Gastrocnemius medialis (tissue), 4 donors: ENCODE results near the gene ATG2A. TPM values are rescaled to one million over a fixed set of nuclear protein-coding genes. Genes with fewer than 3 reads are reported as not detected.
A peak's percentile ranks its signal among the peaks of the same experiment; 100 is the strongest.

Experiments used
- ATAC-seq, 2 donors: fragments of 150-250 bp; one replicate each; pipeline ENCODE4 v1.9.1; 2016
- DNase-seq, 2 donors: peaks; one replicate each; pipeline ENCODE4 v3.0.0-alpha.2; 2019
- H3K27ac ChIP-seq, 4 donors: fragments of 200-600 bp; sonication (generic); 1 replicate in 1 of 4; 2 replicates in 3 of 4; pipeline ENCODE4 v1.5.1; 2016 to 2018; ENCODE audit warnings: mild to moderate bottlenecking in 2 of 4, moderate library complexity in 1 of 4
- H3K27me3 ChIP-seq, 3 donors: fragments of 200-600 bp; sonication (generic) in 2 of 3; 1 replicate in 1 of 3; 2 replicates in 2 of 3; pipeline versions ENCODE4 v1.5.1 to v1.6.0; 2016 to 2019; ENCODE audit warnings: mild to moderate bottlenecking in 1 of 3, moderate library complexity in 1 of 3
- H3K36me3 ChIP-seq, 2 donors: fragments of 200-600 bp; sonication (generic) in 1 of 2; one replicate each; pipeline ENCODE4 v1.5.1; 2017 to 2018
- H3K4me1 ChIP-seq, 2 donors: fragments of 200-600 bp; sonication (generic) in 1 of 2; one replicate each; pipeline ENCODE4 v1.5.1; 2016 to 2017; ENCODE audit warnings: mild to moderate bottlenecking in 2 of 2
- H3K4me3 ChIP-seq, 4 donors: fragments of 200-600 bp; sonication (generic) in 3 of 4; 1 replicate in 1 of 4; 2 replicates in 3 of 4; pipeline ENCODE4 v1.5.1; 2016 to 2019; ENCODE audit warnings: mild to moderate bottlenecking in 2 of 4
- H3K9me3 ChIP-seq, 3 donors: fragments of 200-600 bp; sonication (generic) in 2 of 3; 1 replicate in 1 of 3; 2 replicates in 2 of 3; pipeline ENCODE4 v1.5.1; 2016 to 2019
- POLR2A ChIP-seq, 2 donors: fragments of 450-650 bp; IDR thresholded peaks; one replicate each; pipeline ENCODE4 v1.6.1; 2017; ENCODE audit warnings: antibody characterized with exemption in 2 of 2, mild to moderate bottlenecking in 2 of 2, moderate library complexity in 2 of 2
- in situ Hi-C, 4 donors: fragments of 200-750 bp; cut with MboI; loops; one replicate each; pipeline versions ENCODE4 v1.15.0 to v1.8.0; 2017; ENCODE audit warnings: low sequenced_read_pairs in 4 of 4
- intact Hi-C: fragments of 100-400 bp; cut with DNase I; formaldehyde crosslinking; loops from one replicate; pipeline ENCODE4 v1.15.1; 2023; ENCODE audit warnings: low total_unique reads
- total RNA-seq, 4 donors: library from RNA; depleted of rRNA; stranded (reverse); fragments of >200 nt; gene quantifications; one replicate each; pipeline versions ENCODE4 v1.1.0 to v1.2.3, GENCODE V29; 2016
- TF ChIP-seq, protein P1 (sequence below), 5 experiments: fragments of 450-650 bp in 3 of 5; fragments of 200-600 bp in 2 of 5; sonication (generic) in 2 of 5; IDR thresholded peaks in 4 of 5; conservative IDR thresholded peaks in 1 of 5; 1 replicate in 4 of 5; 2 replicates in 1 of 5; pipeline ENCODE4 v1.5.1; 2016 to 2019; ENCODE audit warnings: antibody characterized with exemption in 5 of 5, mild to moderate bottlenecking in 3 of 5, moderate library complexity in 3 of 5

Gene ATG2A
- total RNA-seq, 4 donors from 2014 or later, result 10.7 to 97.5 (median 37.9) TPM

DNA sequence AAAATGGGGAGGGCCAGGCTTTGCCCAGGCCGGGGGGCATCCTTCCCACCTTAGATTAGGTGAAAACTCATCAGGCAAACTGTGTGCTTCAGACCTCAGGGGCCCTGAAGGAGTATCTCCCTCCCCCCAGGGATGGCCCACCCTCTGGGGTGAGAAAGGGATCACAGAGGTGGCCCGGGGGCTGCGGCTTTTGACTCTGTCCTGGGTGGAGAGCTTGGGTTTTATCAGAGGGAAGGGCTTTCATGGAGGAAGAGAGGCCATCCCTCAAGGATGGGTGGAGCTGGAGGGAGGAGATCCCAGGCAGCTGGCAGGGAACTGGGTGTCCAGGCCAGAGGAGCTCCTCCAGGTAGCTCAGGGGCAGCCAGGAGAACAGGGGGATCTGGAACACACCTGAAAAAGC is 4.4 kb upstream of the ATG2A start:
- in situ Hi-C loops, result loop anchor here in 1 of 4 donors (10.0 kb wide), 1 partner anchor 103 kb away; the partner anchor contains the start of gene SNX15
- no peak overlapping the region for H3K27ac ChIP-seq
- H3K36me3 ChIP-seq, result peaks cover 0 to 3% of the 10 kb centered on the region in 2 donors
- DNase-seq, result no peak
- no peaks in the 10 kb centered on the region for H3K9me3 ChIP-seq
- H3K4me3 ChIP-seq, result no peak overlapping the region
- intact Hi-C loops, result no loop called here
- no peak for TF ChIP-seq POLR2A (IDR thresholded peaks at IDR 0.05)
- TF ChIP-seq, protein P1, sequence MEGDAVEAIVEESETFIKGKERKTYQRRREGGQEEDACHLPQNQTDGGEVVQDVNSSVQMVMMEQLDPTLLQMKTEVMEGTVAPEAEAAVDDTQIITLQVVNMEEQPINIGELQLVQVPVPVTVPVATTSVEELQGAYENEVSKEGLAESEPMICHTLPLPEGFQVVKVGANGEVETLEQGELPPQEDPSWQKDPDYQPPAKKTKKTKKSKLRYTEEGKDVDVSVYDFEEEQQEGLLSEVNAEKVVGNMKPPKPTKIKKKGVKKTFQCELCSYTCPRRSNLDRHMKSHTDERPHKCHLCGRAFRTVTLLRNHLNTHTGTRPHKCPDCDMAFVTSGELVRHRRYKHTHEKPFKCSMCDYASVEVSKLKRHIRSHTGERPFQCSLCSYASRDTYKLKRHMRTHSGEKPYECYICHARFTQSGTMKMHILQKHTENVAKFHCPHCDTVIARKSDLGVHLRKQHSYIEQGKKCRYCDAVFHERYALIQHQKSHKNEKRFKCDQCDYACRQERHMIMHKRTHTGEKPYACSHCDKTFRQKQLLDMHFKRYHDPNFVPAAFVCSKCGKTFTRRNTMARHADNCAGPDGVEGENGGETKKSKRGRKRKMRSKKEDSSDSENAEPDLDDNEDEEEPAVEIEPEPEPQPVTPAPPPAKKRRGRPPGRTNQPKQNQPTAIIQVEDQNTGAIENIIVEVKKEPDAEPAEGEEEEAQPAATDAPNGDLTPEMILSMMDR (IDR thresholded peaks at IDR 0.05 in 4 of 5, conservative IDR thresholded peaks at IDR 0.05 in 1 of 5), result no peak
- ATAC-seq, result no peak
- no peaks in the 10 kb centered on the region for H3K27me3 ChIP-seq
- H3K4me1 ChIP-seq, result peaks cover 33 to 37% of the 10 kb centered on the region in 2 donors

DNA sequence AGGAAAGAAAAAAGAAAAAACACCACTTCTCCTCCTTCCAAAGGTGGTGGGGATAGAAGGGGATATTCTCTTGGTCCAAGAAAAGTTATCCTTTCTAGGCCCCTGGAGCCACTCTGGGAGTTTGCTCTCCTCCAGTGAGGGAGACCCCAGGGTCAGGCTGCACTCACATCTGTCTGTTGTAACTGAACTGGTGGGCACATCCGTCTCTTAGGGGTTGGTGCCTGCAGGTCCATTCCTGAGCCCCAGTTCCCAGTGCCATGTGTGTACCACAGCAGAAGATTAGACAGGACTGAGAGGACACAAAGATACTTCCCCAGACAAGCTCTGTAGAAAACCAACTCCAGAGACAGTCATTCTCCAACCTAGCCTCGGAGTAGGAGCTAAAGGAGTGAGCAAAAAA is 3.1 kb upstream of the ATG2A start:
- intact Hi-C loops (no loop called here), in situ Hi-C loops (loop anchor here in 1 of 4 donors (10.0 kb wide), 1 partner anchor 105 kb away; the partner anchor contains the start of gene SNX15)
- H3K4me1 ChIP-seq, result peaks cover 32 to 38% of the 10 kb centered on the region in 2 donors
- H3K9me3 ChIP-seq, result no peaks in the 10 kb centered on the region
- H3K36me3 ChIP-seq, result no peaks in the 10 kb centered on the region
- TF ChIP-seq, protein P1 (IDR thresholded peaks at IDR 0.05 in 4 of 5, conservative IDR thresholded peaks at IDR 0.05 in 1 of 5), result no peak
- TF ChIP-seq POLR2A (IDR thresholded peaks at IDR 0.05), result no peak
- H3K27ac ChIP-seq, result peak overlapping the region in 2 of 4 donors; percentile 11 to 38
- no peak for ATAC-seq
- H3K4me3 ChIP-seq, result no peak overlapping the region
- DNase-seq, result no peak
- no peaks in the 10 kb centered on the region for H3K27me3 ChIP-seq

GRCh38 chr11:64919627-64920026 is 2.6 kb upstream of the ATG2A start:
- peak overlapping the region in 3 of 4 donors; percentile 19 to 88 (median 81) for H3K27ac ChIP-seq
- no peak for DNase-seq
- TF ChIP-seq, protein P1 (IDR thresholded peaks at IDR 0.05 in 4 of 5, conservative IDR thresholded peaks at IDR 0.05 in 1 of 5), result no peak
- TF ChIP-seq POLR2A (IDR thresholded peaks at IDR 0.05), result no peak
- H3K36me3 ChIP-seq, result no peaks in the 10 kb centered on the region
- no peaks in the 10 kb centered on the region for H3K9me3 ChIP-seq
- no peak overlapping the region for H3K4me3 ChIP-seq
- intact Hi-C loops (loop anchor here (5.0 kb wide), 2 partner anchors 93 to 178 kb away; partner anchors contain the start of genes ARL2 and VPS51), in situ Hi-C loops (loop anchor here in 2 of 4 donors (5.0 to 10.0 kb wide), 2 partner anchors 105 to 108 kb away; partner anchors contain the start of gene SNX15 (in 2 of the 2))
- H3K27me3 ChIP-seq, result no peaks in the 10 kb centered on the region
- no peak for ATAC-seq
- H3K4me1 ChIP-seq, result peaks cover 32 to 37% of the 10 kb centered on the region in 2 donors

DNA sequence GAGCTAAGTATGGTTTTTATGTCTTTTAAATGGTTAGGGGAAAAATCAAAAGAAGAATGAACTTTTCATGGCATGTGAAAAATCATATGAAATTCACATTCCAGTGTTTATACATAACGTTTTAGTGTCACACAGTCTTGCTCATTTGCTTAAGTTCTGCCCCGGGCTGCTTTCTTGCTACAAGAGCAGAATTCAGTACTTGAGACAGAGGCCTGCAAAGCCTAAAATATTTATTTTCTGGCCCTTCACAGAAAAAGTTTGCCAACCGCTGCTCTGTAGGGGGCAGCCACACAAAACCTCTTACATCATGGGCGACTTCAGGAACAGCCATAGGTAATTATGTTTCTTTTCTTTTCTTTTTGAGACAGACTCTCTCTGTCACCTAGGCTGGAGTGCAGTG is 1.0 kb upstream of the ATG2A start:
- ATAC-seq, result no peak
- intact Hi-C loops, result loop anchor here (5.0 kb wide), 2 partner anchors 94 to 179 kb away; partner anchors contain the start of genes ARL2 and VPS51
- in situ Hi-C loops, result loop anchor here in 1 of 4 donors (5.0 kb wide), 1 partner anchor 109 kb away; the partner anchor contains the start of gene SNX15

More for the DNA sequence above, 1.0 kb upstream of the ATG2A start:
- peaks cover 0 to 15% of the 10 kb centered on the region in 2 donors for H3K36me3 ChIP-seq
- no peak for TF ChIP-seq POLR2A (IDR thresholded peaks at IDR 0.05)
- TF ChIP-seq, protein P1 (IDR thresholded peaks at IDR 0.05 in 4 of 5, conservative IDR thresholded peaks at IDR 0.05 in 1 of 5), result no peak
- H3K4me1 ChIP-seq, result peaks cover 25 to 29% of the 10 kb centered on the region in 2 donors
- H3K4me3 ChIP-seq, result peak overlapping the region; percentile 56 to 90 (median 59)
- peak overlapping the region; percentile 81 to 88 (median 84) for H3K27ac ChIP-seq
- no peak for DNase-seq
- H3K9me3 ChIP-seq, result no peaks in the 10 kb centered on the region
- no peaks in the 10 kb centered on the region for H3K27me3 ChIP-seq
